Dermis blood vessel endothelial cell (primary cell): ENCODE measurements around the gene LRTM1. TPM values are rescaled to one million over a fixed set of nuclear protein-coding genes. Genes with fewer than 3 reads are reported as not detected.

Experiments used
- DNase-seq: peaks from one replicate; pipeline ENCODE4 v3.0.0; 2010
- total RNA-seq: library from RNA; depleted of rRNA; stranded (reverse); fragments of >200 nt; gene quantifications from 2 replicates; pipeline ENCODE4 v1.2.3, GENCODE V29; 2014

LRTM1 gene
- total RNA-seq, 1 donor from 2014 or later = not detected

GRCh38 chr3:54939557-54940300 is 11.9 kb upstream of the LRTM1 start:
- DNase-seq = no peak

- no peak for DNase-seq
These were observed 8.7 kb upstream of the LRTM1 start for GRCh38 chr3:54936561-54936960.

- DNase-seq = no peak
These were observed 8.0 kb upstream of the LRTM1 start for GRCh38 chr3:54935869-54936268.

- no peak for DNase-seq
These were observed 4.7 kb upstream of the LRTM1 start for GRCh38 chr3:54932606-54933005.

GRCh38 chr3:54931182-54931581 is 3.3 kb upstream of the LRTM1 start:
- no peak for DNase-seq

GRCh38 chr3:54918516-54918915 is 9.3 kb downstream of the LRTM1 start:
- no peak for DNase-seq

- DNase-seq = no peak
These were observed 10.0 kb downstream of the LRTM1 start for GRCh38 chr3:54917862-54918261.

- no peak for DNase-seq
These were observed 10.7 kb downstream of the LRTM1 start for GRCh38 chr3:54917174-54917573.

- no peak for DNase-seq
These were observed 11.1 kb downstream of the LRTM1 start for GRCh38 chr3:54916732-54917131.

GRCh38 chr3:54915976-54916375 is 11.9 kb downstream of the LRTM1 start:
- DNase-seq = no peak

- DNase-seq = no peak
These were observed 12.7 kb downstream of the LRTM1 start for GRCh38 chr3:54915181-54915580.

- DNase-seq = no peak
These were observed 13.7 kb downstream of the LRTM1 start for GRCh38 chr3:54914180-54914579.

GRCh38 chr3:54909191-54909590 is 18.7 kb downstream of the LRTM1 start:
- DNase-seq = no peak

GRCh38 chr3:54906763-54907162 is 21.1 kb downstream of the LRTM1 start:
- no peak for DNase-seq

- no peak for DNase-seq
These were observed 21.9 kb downstream of the LRTM1 start for GRCh38 chr3:54905920-54906319.

- no peak for DNase-seq
These were observed 22.5 kb downstream of the LRTM1 start for GRCh38 chr3:54905261-54905888.

GRCh38 chr3:54901906-54902685 is 25.8 kb downstream of the LRTM1 start:
- DNase-seq = no peak

GRCh38 chr3:54900838-54901591 is 26.8 kb downstream of the LRTM1 start:
- DNase-seq = no peak

GRCh38 chr3:54899273-54899672 is 28.6 kb downstream of the LRTM1 start:
- no peak for DNase-seq

- DNase-seq = no peak
These were observed 30.7 kb downstream of the LRTM1 start for GRCh38 chr3:54897028-54897711.

- no peak for DNase-seq
These were observed 32.2 kb downstream of the LRTM1 start for GRCh38 chr3:54895613-54896012.

GRCh38 chr3:54892168-54892567 is 35.7 kb downstream of the LRTM1 start:
- no peak for DNase-seq
